SK-N-SH (cell line): ENCODE results near the gene ATP6AP1. TPM values are rescaled to one million over a fixed set of nuclear protein-coding genes. Genes with fewer than 3 reads are reported as not detected.

Source experiments
- CTCF ChIA-PET: fragments of 300-600, 350-600 bp; formaldehyde crosslinking; extraction: SDS; loops from one replicate; lab custom pipeline; 2021; lab: Yijun Ruan, JAX
- POLR2A ChIA-PET: fragments of 350-600 bp; sonication (Branson Sonifier 250); formaldehyde crosslinking; extraction: SDS; loops from one replicate; lab custom pipeline; 2020; ENCODE audit warnings: antibody characterized with exemption, inconsistent platforms; lab: Yijun Ruan, JAX
- DNase-seq: peaks from one replicate; pipeline ENCODE4 v3.0.0; 2012
- H2AFZ ChIP-seq: fragments of 200-600 bp; sonication (generic); 2 replicates; pipeline ENCODE4 v1.8.1; 2016; ENCODE audit warnings: antibody characterized with exemption, mild to moderate bottlenecking, low read depth
- H3F3A ChIP-seq: fragments of 200-600 bp; sonication (generic); replicated peaks from 2 replicates; pipeline ENCODE3; 2016; ENCODE audit warnings: antibody characterized with exemption, mild to moderate bottlenecking; ENCODE audit not compliant: insufficient read depth
- H3K27ac ChIP-seq, 2 experiments: fragments of 200-500 bp in 1 of 2; fragments of 200-600 bp in 1 of 2; sonication (Bioruptor generic) in 1 of 2; sonication (generic), shearing (Covaris generic) in 1 of 2; 2 replicates each; pipeline versions ENCODE4 v1.5.1 to v1.6.1; 2014 to 2016; ENCODE audit warnings: low read depth in 2 of 2, inconsistent platforms in 1 of 2, low read length in 1 of 2, mild to moderate bottlenecking in 1 of 2, mixed read lengths in 1 of 2
- H3K27me3 ChIP-seq: fragments of 200-600 bp; sonication (generic), shearing (Covaris generic); 2 replicates; pipeline ENCODE4 v1.6.1; 2016; ENCODE audit warnings: mixed run types; ENCODE audit not compliant: insufficient read depth
- H3K36me3 ChIP-seq, 2 experiments: fragments of 200-500 bp in 1 of 2; fragments of 200-600 bp in 1 of 2; sonication (Bioruptor generic) in 1 of 2; sonication (generic) in 1 of 2; replicated peaks in 1 of 2; 2 replicates each; pipeline versions ENCODE3 to v1.5.1; 2014 to 2016; ENCODE audit warnings: low read length in 1 of 2, mild to moderate bottlenecking in 1 of 2; ENCODE audit not compliant: insufficient read depth in 2 of 2, control insufficient read depth in 1 of 2
- H3K4me1 ChIP-seq, 2 experiments: fragments of 200-500 bp in 1 of 2; fragments of 200-600 bp in 1 of 2; sonication (Bioruptor generic) in 1 of 2; sonication (generic), shearing (Covaris generic) in 1 of 2; 2 replicates each; pipeline versions ENCODE4 v1.5.1 to v1.6.1; 2014 to 2016; ENCODE audit warnings: low read depth in 1 of 2, low read length in 1 of 2, mixed run types in 1 of 2; ENCODE audit not compliant: insufficient read depth in 2 of 2, control insufficient read depth in 1 of 2
- H3K4me2 ChIP-seq: fragments of 200-600 bp; sonication (generic), shearing (Covaris generic); 2 replicates; pipeline ENCODE4 v1.6.1; 2017; ENCODE audit warnings: mixed run types
- H3K4me3 ChIP-seq, 2 experiments: fragments of 200-500 bp in 1 of 2; fragments of 200-600 bp in 1 of 2; sonication (Bioruptor generic) in 1 of 2; sonication (generic), shearing (Covaris generic) in 1 of 2; 2 replicates each; pipeline versions ENCODE4 v1.5.1 to v1.8.1; 2014 to 2016; ENCODE audit warnings: low read depth in 2 of 2, inconsistent platforms in 1 of 2, low read length in 1 of 2, mild to moderate bottlenecking in 1 of 2, mixed read lengths in 1 of 2, moderate library complexity in 1 of 2
- H3K79me2 ChIP-seq: fragments of 200-600 bp; sonication (generic); 2 replicates; pipeline ENCODE4 v1.8.1; 2017; ENCODE audit warnings: mild to moderate bottlenecking; ENCODE audit not compliant: insufficient read depth
- H3K9ac ChIP-seq: fragments of 200-600 bp; sonication (generic); 2 replicates; pipeline ENCODE4 v1.6.1; 2017; ENCODE audit warnings: mixed run types
- H3K9me2 ChIP-seq: fragments of 200-600 bp; sonication (generic); 2 replicates; pipeline ENCODE4 v1.6.1; 2017; ENCODE audit warnings: mixed run types
- H3K9me3 ChIP-seq: fragments of 200-600 bp; sonication (generic); 2 replicates; pipeline ENCODE4 v1.6.1; 2017; ENCODE audit warnings: mixed run types, mild to moderate bottlenecking, moderate library complexity
- H4K20me1 ChIP-seq: fragments of 200-600 bp; sonication (generic); 2 replicates; pipeline ENCODE4 v1.6.1; 2017; ENCODE audit warnings: mild to moderate bottlenecking, mixed run types; ENCODE audit not compliant: insufficient read depth
- CHD2 ChIP-seq: fragments of 150-350 bp; IDR thresholded peaks from 2 replicates; pipeline ENCODE4 v1.6.1; 2018; ENCODE audit warnings: low read length; ENCODE audit not compliant: partially characterized antibody
- EP300 ChIP-seq, 2 experiments: IDR thresholded peaks; 2 replicates each; pipeline versions ENCODE4 v1.4.0 to v1.6.1; 2012; ENCODE audit warnings: borderline replicate concordance in 1 of 2, low read depth in 1 of 2, low read length in 1 of 2
- FOSL2 ChIP-seq: IDR thresholded peaks from 2 replicates; pipeline ENCODE4 v1.4.0; 2012; ENCODE audit warnings: low read depth, mild to moderate bottlenecking, moderate library complexity, borderline replicate concordance
- FOXJ3 ChIP-seq: sonication (generic); formaldehyde crosslinking; IDR thresholded peaks from 2 replicates; pipeline ENCODE4 v1.5.1; 2020; ENCODE audit warnings: mild to moderate bottlenecking, missing genetic modification reagents
- MEF2A ChIP-seq: IDR thresholded peaks from 2 replicates; pipeline ENCODE4 v1.4.0; 2012; ENCODE audit warnings: low read depth, borderline replicate concordance
- POLR2AphosphoS5 ChIP-seq: IDR thresholded peaks from 2 replicates; pipeline ENCODE4 v1.6.1; 2012; ENCODE audit warnings: low read depth, low read length
- RAD21 ChIP-seq: IDR thresholded peaks from 2 replicates; pipeline ENCODE4 v1.6.1; 2012; ENCODE audit warnings: mild to moderate bottlenecking, low read length
- SIN3A ChIP-seq: IDR thresholded peaks from 2 replicates; pipeline ENCODE4 v1.6.1; 2012; ENCODE audit warnings: low read depth, mild to moderate bottlenecking, low read length, moderate library complexity, borderline replicate concordance
- TAF1 ChIP-seq: IDR thresholded peaks from 2 replicates; pipeline ENCODE4 v1.6.1; 2012; ENCODE audit warnings: low read depth, mild to moderate bottlenecking, low read length, moderate library complexity, borderline replicate concordance
- TCF12 ChIP-seq: IDR thresholded peaks from 2 replicates; pipeline ENCODE4 v1.4.0; 2012
- TEAD4 ChIP-seq: IDR thresholded peaks from 2 replicates; pipeline ENCODE4 v1.4.0; 2012; ENCODE audit warnings: mild to moderate bottlenecking, borderline replicate concordance; ENCODE audit not compliant: insufficient read depth
- WGBS: methylation state at CpG from one replicate; pipeline ENCODE4 v1.1.6; 2017; ENCODE audit warnings: low lambda C conversion rate; 5-methylcytosine and 5-hydroxymethylcytosine counted together
- polyA plus RNA-seq, 3 experiments: library from polyadenylated mRNA; depleted of rRNA; stranded (reverse); fragments of >200 nt; gene quantifications; 2 replicates each; pipeline ENCODE4 v1.2.3, GENCODE V29; 2012
- TF ChIP-seq, protein P1 (sequence below): IDR thresholded peaks from 2 replicates; pipeline ENCODE4 v1.4.0; 2012; ENCODE audit warnings: low read depth
- TF ChIP-seq, protein P2 (sequence below): IDR thresholded peaks from 2 replicates; pipeline ENCODE4 v1.4.0; 2012; ENCODE audit warnings: low read depth, borderline replicate concordance

The ATP6AP1 gene
- polyA plus RNA-seq, 1 of the 3 experiments (the other 2 are of a cell fraction) = 102 TPM

DNA sequence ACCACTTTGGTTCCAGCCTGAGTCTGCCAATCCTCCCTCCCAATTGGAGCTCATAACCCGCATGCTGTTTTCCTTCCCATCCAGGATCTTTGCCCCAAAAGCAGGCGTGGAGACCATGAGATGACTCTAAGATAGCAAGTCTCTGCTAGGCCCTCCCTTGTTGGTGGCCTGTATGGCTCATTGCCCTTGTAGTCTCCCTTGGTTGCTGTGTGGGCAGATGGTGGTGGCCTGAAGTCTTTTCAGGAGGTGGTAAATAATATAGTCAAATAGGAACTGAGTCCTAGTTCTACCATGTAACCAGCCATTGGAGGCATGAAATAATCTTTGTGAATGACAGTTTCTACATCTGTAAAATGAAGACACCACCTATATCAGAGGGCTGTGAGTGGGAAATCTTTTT is 1.2 kb downstream of the ATP6AP1 start:
- H2AFZ ChIP-seq = no peak overlapping the region
- ChIA-PET CTCF (interaction anchor here (0.8 to 1.3 kb wide), 2 partner anchors 9 to 20 kb away, joined by 3 to 4 read pairs; partner anchors contain the start of gene DNASE1L1), POLR2A (no interaction called here)
- peaks cover 22% of the 10 kb centered on the region; the same call in 1 of the 2 replicates for H3K79me2 ChIP-seq
- H3K27me3 ChIP-seq = peaks cover 9% of the 10 kb centered on the region
- H3K4me1 ChIP-seq = peaks cover 0 to 6% of the 10 kb centered on the region in 2 experiments; a peak in 1 of 4 replicates
- peak overlapping the region; percentile 56 to 70; a peak in 2 of 4 replicates for H3K4me3 ChIP-seq
- no peaks in the 10 kb centered on the region for H3F3A ChIP-seq
- H3K36me3 ChIP-seq = peaks cover 0 to 6% of the 10 kb centered on the region in 2 experiments
- no peak for DNase-seq
- peak overlapping the region; percentile 79 for H3K4me2 ChIP-seq
- no peaks in the 10 kb centered on the region for H4K20me1 ChIP-seq
- H3K9ac ChIP-seq = no peak overlapping the region
- no peaks in the 10 kb centered on the region for H3K9me3 ChIP-seq
- TF ChIP-seq POLR2AphosphoS5 = no peak
- TF ChIP-seq FOXJ3 (CRISPR knock-in tag) = no peak
- no peak for TF ChIP-seq FOSL2
- no peak for TF ChIP-seq RAD21
- no peak for TF ChIP-seq SIN3A
- no peak for TF ChIP-seq TCF12
- no peak for TF ChIP-seq MEF2A
- TF ChIP-seq, protein P1, sequence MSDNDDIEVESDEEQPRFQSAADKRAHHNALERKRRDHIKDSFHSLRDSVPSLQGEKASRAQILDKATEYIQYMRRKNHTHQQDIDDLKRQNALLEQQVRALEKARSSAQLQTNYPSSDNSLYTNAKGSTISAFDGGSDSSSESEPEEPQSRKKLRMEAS = no peak
- TF ChIP-seq, protein P2, sequence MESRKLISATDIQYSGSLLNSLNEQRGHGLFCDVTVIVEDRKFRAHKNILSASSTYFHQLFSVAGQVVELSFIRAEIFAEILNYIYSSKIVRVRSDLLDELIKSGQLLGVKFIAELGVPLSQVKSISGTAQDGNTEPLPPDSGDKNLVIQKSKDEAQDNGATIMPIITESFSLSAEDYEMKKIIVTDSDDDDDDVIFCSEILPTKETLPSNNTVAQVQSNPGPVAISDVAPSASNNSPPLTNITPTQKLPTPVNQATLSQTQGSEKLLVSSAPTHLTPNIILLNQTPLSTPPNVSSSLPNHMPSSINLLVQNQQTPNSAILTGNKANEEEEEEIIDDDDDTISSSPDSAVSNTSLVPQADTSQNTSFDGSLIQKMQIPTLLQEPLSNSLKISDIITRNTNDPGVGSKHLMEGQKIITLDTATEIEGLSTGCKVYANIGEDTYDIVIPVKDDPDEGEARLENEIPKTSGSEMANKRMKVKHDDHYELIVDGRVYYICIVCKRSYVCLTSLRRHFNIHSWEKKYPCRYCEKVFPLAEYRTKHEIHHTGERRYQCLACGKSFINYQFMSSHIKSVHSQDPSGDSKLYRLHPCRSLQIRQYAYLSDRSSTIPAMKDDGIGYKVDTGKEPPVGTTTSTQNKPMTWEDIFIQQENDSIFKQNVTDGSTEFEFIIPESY = no peak
- TF ChIP-seq CHD2 = no peak
- no peak for TF ChIP-seq EP300 (IDR thresholded peaks at IDR 0.05; ENCODE audit: borderline replicate concordance in 1 of 2, low read depth in 1 of 2, low read length in 1 of 2)
- no peak overlapping the region for H3K27ac ChIP-seq
- WGBS = 40% methylated on average over 2 of the region's 2 CpGs
- no peaks in the 10 kb centered on the region for H3K9me2 ChIP-seq

DNA sequence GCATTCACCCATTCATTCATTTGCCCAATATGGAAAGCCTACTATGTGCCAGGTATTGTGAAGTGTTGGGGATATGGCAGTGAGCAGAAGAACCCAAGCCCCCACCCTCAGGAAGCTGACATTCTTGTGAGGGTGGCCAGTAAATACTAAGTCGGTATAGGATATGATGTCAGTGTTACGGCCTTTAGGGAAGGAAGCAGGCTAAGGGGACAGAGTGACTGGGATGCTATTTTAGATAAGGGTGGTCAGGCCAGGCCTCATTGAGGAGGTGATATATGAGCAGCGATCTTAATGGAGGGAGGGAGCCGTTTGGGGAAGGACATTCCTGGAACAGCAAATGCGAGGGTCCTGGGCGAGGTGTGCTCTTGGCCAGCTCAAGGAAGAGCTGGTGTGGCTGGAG is 2.0 kb downstream of the ATP6AP1 start:
- no peak for DNase-seq
- Histone ChIP-seq H3K9ac (no peak overlapping the region), H3K79me2 (peaks cover 22% of the 10 kb centered on the region; the same call in 1 of the 2 replicates), H3K27me3 (peaks cover 9% of the 10 kb centered on the region), H3F3A (no peaks in the 10 kb centered on the region), H3K36me3 (peaks cover 0 to 6% of the 10 kb centered on the region in 2 experiments), H3K4me2 (peak overlapping the region; percentile 79; the same call in 1 of the 2 replicates), H2AFZ (no peak overlapping the region), H3K9me2 (no peaks in the 10 kb centered on the region), H4K20me1 (no peaks in the 10 kb centered on the region), H3K27ac (no peak overlapping the region), H3K4me1 (peaks cover 0 to 6% of the 10 kb centered on the region in 2 experiments; a peak in 1 of 4 replicates), H3K4me3 (no peak overlapping the region), H3K9me3 (no peaks in the 10 kb centered on the region)
- POLR2A ChIA-PET = interaction anchor here (1.3 kb wide), 1 partner anchor 13 kb away, joined by 3 read pairs; no protein-coding TSS in a partner anchor
- CTCF ChIA-PET = interaction anchor here (1.0 to 1.5 kb wide), 2 partner anchors 12 to 117 kb away, joined by 3 to 4 read pairs; partner anchors contain the start of gene IKBKG
- TF ChIP-seq TCF12 (no peak), TAF1 (no peak), TEAD4 (no peak)
- WGBS = 52% methylated on average over 6 of the region's 6 CpGs
